A673 (cell line): ENCODE measurements around the gene SDC4. TPM values are rescaled to one million over a fixed set of nuclear protein-coding genes. Genes with fewer than 3 reads are reported as not detected.

ENCODE experiments used
- BruUV-seq: library from RNA; stranded (reverse); fragments of 400-500 nt; replicated peaks from 2 replicates; lab custom pipeline; 2021; lab: Mats Ljungman, UMichigan
- CTCF ChIA-PET: fragments of 300-600 bp; sonication (Branson Sonifier 250); formaldehyde crosslinking; loops from one replicate; lab custom pipeline; 2022; ENCODE audit warnings: antibody characterized with exemption; lab: Charles Lee
- POLR2A ChIA-PET: fragments of 300-600 bp; sonication (Branson Sonifier 250); formaldehyde crosslinking; loops from one replicate; lab custom pipeline; 2022; ENCODE audit warnings: antibody characterized with exemption; ENCODE audit not compliant: low non-redundant PET; lab: Charles Lee
- DNase-seq: peaks from one replicate; pipeline ENCODE4 v3.0.0-alpha.2; 2015; ENCODE audit warnings: low spot score
- H3K27ac ChIP-seq: fragments of 200-600 bp; sonication (generic); 2 replicates; pipeline ENCODE4 v1.5.1; 2016; ENCODE audit warnings: mixed run types, low read depth, mild to moderate bottlenecking, mixed read lengths, antibody characterized with exemption, low read length; ENCODE audit not compliant: poor library complexity, severe bottlenecking
- H3K27me3 ChIP-seq: fragments of 200-600 bp; sonication (generic); replicated peaks from 2 replicates; pipeline ENCODE4 v1.6.1; 2017; ENCODE audit warnings: mixed run types, low read depth, mild to moderate bottlenecking, mixed read lengths, antibody characterized with exemption, low read length; ENCODE audit not compliant: insufficient read depth, poor library complexity
- H3K36me3 ChIP-seq: fragments of 200-600 bp; sonication (generic); 2 replicates; pipeline ENCODE4 v1.6.1; 2016; ENCODE audit warnings: mixed run types, mild to moderate bottlenecking, mixed read lengths, antibody characterized with exemption, low read length; ENCODE audit not compliant: insufficient read depth, poor library complexity, severe bottlenecking
- H3K4me1 ChIP-seq: fragments of 200-600 bp; sonication (generic); 2 replicates; pipeline ENCODE4 v1.6.1; 2017; ENCODE audit warnings: mixed run types, mild to moderate bottlenecking, mixed read lengths, antibody characterized with exemption, low read length; ENCODE audit not compliant: insufficient read depth, poor library complexity, severe bottlenecking
- H3K4me3 ChIP-seq: fragments of 200-600 bp; sonication (generic); 2 replicates; pipeline ENCODE4 v1.5.1; 2016; ENCODE audit warnings: low read depth, mixed run types, mild to moderate bottlenecking, mixed read lengths, low read length; ENCODE audit not compliant: poor library complexity, severe bottlenecking
- H3K9me3 ChIP-seq: fragments of 200-600 bp; sonication (generic); 2 replicates; pipeline ENCODE4 v1.6.1; 2016; ENCODE audit warnings: mixed run types, low read depth, mild to moderate bottlenecking, mixed read lengths, antibody characterized with exemption, low read length; ENCODE audit not compliant: poor library complexity, severe bottlenecking
- EZH2 ChIP-seq: fragments of 200-600 bp; sonication (generic); IDR thresholded peaks from 2 replicates; pipeline ENCODE4 v1.6.1; 2017; ENCODE audit warnings: borderline replicate concordance, low read depth, mild to moderate bottlenecking, mixed read lengths, antibody characterized with exemption, low read length; ENCODE audit not compliant: poor library complexity, severe bottlenecking
- intact Hi-C: fragments of 100-400 bp; cut with micrococcal nuclease; formaldehyde crosslinking; loops from one replicate; pipeline ENCODE4 v1.10.0; 2022; ENCODE audit not compliant: unreplicated experiment
- total RNA-seq: library from RNA; stranded (reverse); gene quantifications from 2 replicates; pipeline ENCODE4 v1.2.3, GENCODE V29; 2021
- TF ChIP-seq, protein P1 (sequence below): fragments of 300-800, 200-600 bp; sonication (generic); conservative IDR thresholded peaks from 2 replicates; pipeline ENCODE4 v1.5.1; 2017; ENCODE audit warnings: low read depth, mild to moderate bottlenecking, antibody characterized with exemption, low read length, moderate library complexity, mixed read lengths

The SDC4 gene
- total RNA-seq, 1 experiment from 2014 or later, result 16.3 TPM

DNA sequence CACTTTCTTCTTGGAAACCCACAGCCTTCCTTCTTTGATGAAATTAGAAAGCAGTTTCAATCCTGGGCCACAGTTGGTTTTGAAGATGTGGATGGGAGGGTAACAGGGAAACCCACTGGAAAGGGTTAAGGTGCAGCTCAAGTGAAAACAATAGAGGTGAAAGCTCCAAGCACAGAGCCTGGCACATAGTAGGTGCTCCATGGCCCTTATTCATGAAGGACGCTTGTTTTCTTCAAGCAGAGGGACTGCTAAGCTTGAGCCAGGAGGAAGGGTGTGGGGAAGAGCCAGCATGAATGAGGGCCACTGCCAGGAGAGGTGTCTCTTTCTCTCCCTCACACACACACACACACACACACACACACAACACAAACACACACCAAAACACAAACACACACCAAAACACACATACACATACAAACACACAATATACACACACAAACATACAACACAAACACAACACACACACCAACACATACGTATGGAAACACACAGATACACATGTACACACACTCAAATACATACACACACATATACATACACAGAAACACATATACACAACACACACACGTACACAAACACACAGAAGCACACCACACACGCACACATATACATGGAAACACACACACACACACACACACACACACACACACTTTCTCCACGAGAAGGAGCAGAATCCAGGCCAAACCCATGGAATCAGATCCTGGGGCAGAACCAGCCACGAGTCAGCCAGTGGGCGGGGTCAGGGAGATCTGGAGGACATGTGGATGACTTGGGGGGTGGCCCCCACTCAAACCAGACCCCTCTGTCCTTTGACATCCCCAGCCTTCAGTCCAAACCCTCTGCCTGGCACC is 65.3 kb downstream of the SDC4 start:
- no TSS peak for BruUV-seq
- POLR2A ChIA-PET, result no interaction called here
- H3K27me3 ChIP-seq, result no peaks in the 10 kb centered on the region
- intact Hi-C loops, result no loop called here
- TF ChIP-seq, protein P1, sequence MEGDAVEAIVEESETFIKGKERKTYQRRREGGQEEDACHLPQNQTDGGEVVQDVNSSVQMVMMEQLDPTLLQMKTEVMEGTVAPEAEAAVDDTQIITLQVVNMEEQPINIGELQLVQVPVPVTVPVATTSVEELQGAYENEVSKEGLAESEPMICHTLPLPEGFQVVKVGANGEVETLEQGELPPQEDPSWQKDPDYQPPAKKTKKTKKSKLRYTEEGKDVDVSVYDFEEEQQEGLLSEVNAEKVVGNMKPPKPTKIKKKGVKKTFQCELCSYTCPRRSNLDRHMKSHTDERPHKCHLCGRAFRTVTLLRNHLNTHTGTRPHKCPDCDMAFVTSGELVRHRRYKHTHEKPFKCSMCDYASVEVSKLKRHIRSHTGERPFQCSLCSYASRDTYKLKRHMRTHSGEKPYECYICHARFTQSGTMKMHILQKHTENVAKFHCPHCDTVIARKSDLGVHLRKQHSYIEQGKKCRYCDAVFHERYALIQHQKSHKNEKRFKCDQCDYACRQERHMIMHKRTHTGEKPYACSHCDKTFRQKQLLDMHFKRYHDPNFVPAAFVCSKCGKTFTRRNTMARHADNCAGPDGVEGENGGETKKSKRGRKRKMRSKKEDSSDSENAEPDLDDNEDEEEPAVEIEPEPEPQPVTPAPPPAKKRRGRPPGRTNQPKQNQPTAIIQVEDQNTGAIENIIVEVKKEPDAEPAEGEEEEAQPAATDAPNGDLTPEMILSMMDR, result no peak
- H3K9me3 ChIP-seq, result no peaks in the 10 kb centered on the region
- H3K27ac ChIP-seq, result no peak overlapping the region
- no peaks in the 10 kb centered on the region for H3K36me3 ChIP-seq
- no peak overlapping the region for H3K4me3 ChIP-seq
- CTCF ChIA-PET, result no interaction called here
- H3K4me1 ChIP-seq, result no peaks in the 10 kb centered on the region
- no peak for DNase-seq

DNA sequence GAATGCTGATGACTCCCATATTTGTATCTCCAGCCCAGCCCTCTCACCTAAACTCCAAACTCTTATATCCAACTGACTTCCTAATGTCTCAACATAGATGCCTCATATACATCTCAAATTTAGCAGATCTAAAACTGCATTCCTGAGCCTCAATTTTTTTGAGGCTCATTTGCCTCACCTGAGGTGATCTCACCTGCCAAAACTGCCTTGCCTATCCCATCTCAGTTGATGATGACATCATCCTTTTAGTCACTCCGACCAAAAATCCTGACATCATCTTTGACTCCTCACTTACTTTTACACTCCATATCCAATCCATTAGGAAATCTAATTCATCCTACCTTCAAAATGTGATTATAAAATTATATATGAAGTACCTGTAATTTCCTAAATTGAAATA is 68.2 kb downstream of the SDC4 start:
- no TSS peak for BruUV-seq
- TF ChIP-seq, protein P1, result no peak
- no peak for TF ChIP-seq EZH2

DNA sequence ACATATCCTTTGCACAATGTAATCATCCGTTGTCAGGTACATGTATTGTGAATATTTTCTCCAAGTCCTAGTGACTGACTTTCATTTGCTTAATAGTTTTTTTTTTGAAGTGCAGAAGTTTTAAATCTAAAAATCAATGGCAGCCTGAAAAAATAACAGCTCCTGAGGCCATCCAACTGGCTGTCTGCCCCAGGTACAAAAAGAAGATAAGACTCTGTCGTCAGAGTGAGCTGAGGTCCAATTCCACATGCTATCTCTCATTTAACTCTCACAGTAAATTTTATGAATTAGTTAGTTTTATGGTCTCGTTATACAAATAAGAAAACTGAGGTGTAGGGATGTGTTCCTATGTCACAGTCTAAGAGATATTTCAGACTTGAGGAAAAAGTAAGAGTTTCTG is 72.9 kb downstream of the SDC4 start:
- no peak for DNase-seq
- ChIA-PET CTCF (no interaction called here), POLR2A (no interaction called here)
- intact Hi-C loops, result no loop called here
- no peaks in the 10 kb centered on the region for H3K4me1 ChIP-seq
- no peak overlapping the region for H3K4me3 ChIP-seq
- no TSS peak for BruUV-seq
- H3K27ac ChIP-seq, result no peak overlapping the region
- no peaks in the 10 kb centered on the region for H3K36me3 ChIP-seq
- H3K27me3 ChIP-seq, result peaks cover 13% of the 10 kb centered on the region
- H3K9me3 ChIP-seq, result no peaks in the 10 kb centered on the region
- no peak for TF ChIP-seq EZH2
- TF ChIP-seq, protein P1, result no peak

More for the DNA sequence above, 68.2 kb downstream of the SDC4 start:
- intact Hi-C loops, result no loop called here
- DNase-seq, result no peak
- Histone ChIP-seq H3K27me3 (no peaks in the 10 kb centered on the region), H3K9me3 (no peaks in the 10 kb centered on the region), H3K4me1 (no peaks in the 10 kb centered on the region), H3K36me3 (no peaks in the 10 kb centered on the region), H3K27ac (no peak overlapping the region), H3K4me3 (no peak overlapping the region)
- CTCF ChIA-PET, result no interaction called here
- POLR2A ChIA-PET, result no interaction called here

Other genes starting within 250 kb of the SDC4 start
- not detected in 2 replicates for gene KCNS1, start 247.3 kb downstream of the SDC4 start, total RNA-seq
- gene WFDC5, start 233.2 kb downstream of the SDC4 start, total RNA-seq, result not detected in 2 replicates
- gene WFDC12, start 224.0 kb downstream of the SDC4 start, total RNA-seq, result not detected in 2 replicates
- gene PI3, start 173.5 kb downstream of the SDC4 start, total RNA-seq, result not detected in 2 replicates
- 2.1 and 5.5 TPM in 2 replicates for gene SEMG1, start 141.4 kb downstream of the SDC4 start, total RNA-seq
- gene SEMG2, start 127.1 kb downstream of the SDC4 start, total RNA-seq, result not detected in 2 replicates
- gene SLPI, start 93.9 kb downstream of the SDC4 start, total RNA-seq, result not detected in 2 replicates
- not detected in 2 replicates for gene RBPJL, start 41.6 kb downstream of the SDC4 start, total RNA-seq
- 0.28 and 0.31 TPM in 2 replicates for gene MATN4, start 40.1 kb downstream of the SDC4 start, total RNA-seq
- gene SYS1, start 14.7 kb upstream of the SDC4 start, total RNA-seq, result 20.0 and 22.8 TPM in 2 replicates
- 0.69 TPM in 1 of 2 replicates, not detected in the other for gene TP53TG5, start 29.9 kb upstream of the SDC4 start, total RNA-seq
- gene DBNDD2, start 59.9 kb upstream of the SDC4 start, total RNA-seq, result 36.4 and 38.6 TPM in 2 replicates
- gene PIGT, start 67.7 kb upstream of the SDC4 start, total RNA-seq, result 97.2 and 97.3 TPM in 2 replicates
- gene WFDC2, start 121.3 kb upstream of the SDC4 start, total RNA-seq, result not detected in 2 replicates
- not detected in 2 replicates for gene SPINT3, start 167.2 kb upstream of the SDC4 start, total RNA-seq
- not detected in 2 replicates for gene WFDC6, start 191.1 kb upstream of the SDC4 start, total RNA-seq
- not detected in 2 replicates for gene EPPIN, start 199.0 kb upstream of the SDC4 start, total RNA-seq
- not detected in 2 replicates for gene WFDC8, start 230.9 kb upstream of the SDC4 start, total RNA-seq